GM15510 (cell line): Measurements from ENCODE around the gene HTR7.

Experiments
- POLR2A ChIP-seq: IDR thresholded peaks from 3 replicates; pipeline ENCODE4 v1.6.1; 2011; ENCODE audit warnings: borderline replicate concordance; ENCODE audit not compliant: insufficient read length; ENCODE audit errors: extremely low read depth

HTR7 gene

DNA sequence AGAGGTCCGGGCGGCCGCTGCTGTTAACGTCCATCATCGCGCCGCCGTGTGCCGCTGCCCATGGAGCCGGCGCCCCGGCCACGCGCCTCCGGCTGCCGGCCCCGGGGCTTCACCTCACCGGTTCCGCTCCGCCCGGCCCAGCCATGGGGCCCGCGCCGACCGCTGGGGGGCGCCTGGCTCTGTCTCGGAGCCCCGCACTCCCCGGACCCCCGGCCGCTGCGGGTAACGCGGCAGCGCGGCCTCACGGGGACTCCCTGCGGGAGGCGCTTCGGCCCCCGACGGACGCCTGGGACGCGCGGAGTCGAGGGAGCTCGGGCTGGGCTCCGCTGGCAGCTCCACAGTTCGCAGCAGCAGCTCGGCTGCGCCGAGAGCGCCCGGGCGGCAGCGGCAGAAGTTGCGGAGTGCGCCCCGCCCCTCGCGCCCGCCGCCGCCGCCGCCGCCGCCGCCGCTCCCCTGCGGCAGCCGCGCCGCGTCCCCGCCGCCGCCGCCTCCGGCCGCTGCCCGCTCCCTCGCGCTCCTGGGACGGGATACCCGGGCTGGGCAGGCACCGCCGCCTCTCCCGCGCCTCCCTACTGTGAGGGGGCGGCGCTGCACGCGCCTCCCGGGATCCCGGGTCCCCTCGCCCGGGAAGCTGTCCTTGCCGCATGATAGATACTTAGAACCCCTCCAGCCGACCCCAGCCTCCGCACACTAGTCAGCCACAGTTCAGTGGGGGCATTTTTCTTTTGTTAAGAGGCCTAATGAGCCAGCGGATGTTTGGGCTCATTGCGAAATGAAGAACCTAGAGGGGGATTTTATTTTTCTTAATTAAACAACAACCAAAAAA lies at the start of gene HTR7:
Gene HTR7, minus strand, starts transcription at position 405 of the 826 bp plus-strand sequence. Its CDS starts 368 bp downstream, at position 37.
- no peak for TF ChIP-seq POLR2A

DNA sequence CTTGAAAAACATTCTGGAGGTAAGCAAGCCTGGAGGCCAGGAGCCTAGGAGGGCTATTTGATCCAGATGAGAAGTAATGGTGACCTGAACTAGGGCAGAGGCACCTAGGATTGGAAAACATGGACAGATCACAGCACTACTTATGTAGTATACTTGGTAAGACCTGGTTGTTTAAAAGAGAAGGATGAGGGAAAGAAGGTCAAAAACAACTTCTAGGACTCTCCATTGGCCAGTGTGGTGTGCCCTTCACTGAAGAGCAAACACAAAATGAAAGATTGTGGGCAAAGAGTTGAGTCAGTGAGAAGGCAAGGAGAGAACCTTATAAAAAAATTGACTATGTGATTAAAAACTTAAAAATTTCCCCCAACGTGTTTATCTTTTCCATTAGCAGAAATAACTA lies 48.8 kb upstream of the HTR7 start:
- no peak for TF ChIP-seq POLR2A

DNA sequence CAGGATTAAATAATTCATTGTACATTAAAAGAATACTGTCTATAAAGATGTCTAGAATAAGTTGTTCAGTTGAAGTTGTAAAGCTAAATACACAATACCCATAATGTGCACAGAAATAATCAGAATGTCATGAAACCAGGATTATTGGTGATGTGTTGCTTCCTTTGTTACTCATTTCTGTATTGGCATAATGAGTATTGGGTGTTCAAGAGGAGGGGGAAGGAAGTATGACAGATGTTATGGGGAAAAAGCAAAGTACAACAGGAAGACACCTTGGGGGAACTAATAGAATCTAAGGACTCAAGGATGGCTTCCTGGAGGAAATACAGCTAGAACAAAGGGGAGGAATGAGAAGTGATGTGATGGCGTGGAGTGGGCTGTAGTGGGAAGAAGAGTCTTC lies 48.1 kb upstream of the HTR7 start:
- TF ChIP-seq POLR2A = no peak

DNA sequence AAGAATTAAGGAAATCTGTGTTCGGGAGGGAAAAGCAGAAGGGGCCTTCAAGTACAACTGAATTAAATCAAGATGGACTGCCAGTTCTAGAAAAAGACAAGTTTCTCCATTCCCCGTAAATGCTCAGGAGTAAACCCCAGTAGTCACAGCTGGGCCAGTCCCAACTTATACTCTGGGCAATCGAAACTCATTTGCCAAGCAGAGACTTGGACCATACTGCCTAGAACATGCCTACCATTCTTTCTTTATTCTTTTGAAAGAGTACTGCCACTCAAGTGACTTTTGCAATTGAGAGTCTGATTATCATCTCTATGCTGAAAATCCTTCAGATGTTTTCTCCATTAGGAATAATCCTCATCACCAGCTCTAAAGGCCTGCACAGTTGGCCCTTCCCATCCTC lies 35.4 kb upstream of the HTR7 start:
- no peak for TF ChIP-seq POLR2A

DNA sequence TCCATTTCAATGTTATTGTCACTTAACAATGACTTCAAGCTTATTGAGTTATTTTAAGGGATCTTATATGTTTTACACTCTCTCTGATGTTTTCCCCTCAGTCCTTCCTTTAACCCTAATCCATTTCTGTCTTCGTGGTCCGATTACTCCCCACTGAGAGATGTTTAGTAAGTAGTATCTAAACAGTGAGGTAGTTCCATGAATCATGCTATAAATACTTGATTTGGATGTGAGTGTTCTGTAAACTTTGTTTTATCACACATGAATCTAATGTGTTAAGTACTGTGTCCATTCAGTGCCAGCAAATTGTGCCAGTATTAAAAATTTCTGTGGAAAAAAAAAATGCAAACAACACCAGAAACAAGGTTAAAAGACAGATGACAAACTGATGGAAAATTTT lies 32.5 kb upstream of the HTR7 start:
- no peak for TF ChIP-seq POLR2A

DNA sequence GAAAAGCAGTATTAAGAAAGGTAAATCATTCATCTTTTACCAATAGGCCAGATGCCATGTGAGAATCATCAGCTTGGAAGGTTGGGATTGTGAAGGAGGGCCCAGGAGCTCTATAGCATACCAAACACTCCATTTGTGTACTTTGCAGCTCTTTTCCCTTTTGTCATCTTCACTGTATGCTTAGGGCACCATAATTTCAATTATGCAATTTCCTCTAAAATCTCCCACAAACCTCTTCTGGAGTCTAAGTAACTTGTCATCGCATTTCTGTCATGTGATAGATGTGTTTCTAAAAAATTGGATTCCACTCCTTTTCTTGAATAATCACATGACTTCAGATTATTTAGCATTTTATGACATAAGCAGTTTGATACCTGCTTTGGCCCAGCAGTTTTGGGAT lies 31.8 kb upstream of the HTR7 start:
- no peak for TF ChIP-seq POLR2A

DNA sequence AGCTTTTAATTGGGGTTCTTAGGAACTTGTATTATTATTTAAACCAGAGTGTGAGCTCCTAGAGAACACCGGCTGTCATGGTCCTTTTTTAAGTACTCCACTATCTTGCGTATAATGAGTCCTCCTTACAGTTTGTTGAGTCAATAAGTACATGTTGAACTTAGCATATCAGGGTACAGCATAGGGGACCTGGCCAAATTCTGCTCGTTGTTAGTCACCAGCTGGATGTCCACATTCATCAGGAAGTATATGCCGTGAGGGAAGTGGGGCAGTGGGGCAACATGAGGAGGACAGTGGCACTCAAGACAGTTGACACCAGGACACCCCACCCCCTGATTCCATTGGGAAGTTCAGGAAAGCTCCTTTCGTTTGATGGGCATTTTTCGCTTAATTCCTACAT lies 30.5 kb upstream of the HTR7 start:
- TF ChIP-seq POLR2A = no peak

DNA sequence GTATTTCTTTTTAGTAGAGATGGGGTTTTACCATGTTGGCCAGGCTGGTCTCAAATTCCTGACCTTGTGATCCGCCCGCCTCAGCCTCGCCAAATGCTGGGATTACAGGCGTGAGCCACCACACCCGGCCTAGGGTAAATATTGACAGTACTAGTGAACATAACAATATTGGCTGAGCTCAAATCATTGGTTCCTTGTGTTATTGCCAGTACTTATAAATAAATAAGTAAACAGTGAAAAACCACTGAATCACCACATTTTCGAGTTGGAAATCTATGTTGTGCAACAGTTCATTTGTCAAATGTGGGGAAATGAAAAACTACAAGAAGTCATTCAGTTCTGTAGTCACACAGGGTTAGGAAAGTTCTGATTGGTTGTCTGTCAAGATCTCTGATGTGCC lies 29.7 kb upstream of the HTR7 start:
- TF ChIP-seq POLR2A = no peak

DNA sequence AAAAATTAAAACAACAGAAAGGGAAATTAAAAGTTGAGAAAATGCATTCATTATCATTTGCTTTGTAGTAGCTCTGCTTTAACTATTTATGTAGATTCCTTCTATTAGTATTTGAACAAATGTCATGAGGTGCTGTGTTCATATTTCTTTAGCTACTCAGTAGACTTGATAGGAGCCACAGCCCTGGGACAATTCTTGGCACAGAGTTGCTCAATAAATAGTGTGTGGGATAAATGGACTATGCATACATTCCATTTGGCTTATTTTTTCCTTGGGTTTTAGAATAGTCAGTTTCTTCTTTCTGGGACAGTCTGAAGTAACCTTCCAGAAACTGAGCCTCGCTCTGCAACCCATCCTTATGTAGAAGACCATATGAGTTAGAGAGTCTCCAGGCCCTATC lies 27.3 kb upstream of the HTR7 start:
- no peak for TF ChIP-seq POLR2A

DNA sequence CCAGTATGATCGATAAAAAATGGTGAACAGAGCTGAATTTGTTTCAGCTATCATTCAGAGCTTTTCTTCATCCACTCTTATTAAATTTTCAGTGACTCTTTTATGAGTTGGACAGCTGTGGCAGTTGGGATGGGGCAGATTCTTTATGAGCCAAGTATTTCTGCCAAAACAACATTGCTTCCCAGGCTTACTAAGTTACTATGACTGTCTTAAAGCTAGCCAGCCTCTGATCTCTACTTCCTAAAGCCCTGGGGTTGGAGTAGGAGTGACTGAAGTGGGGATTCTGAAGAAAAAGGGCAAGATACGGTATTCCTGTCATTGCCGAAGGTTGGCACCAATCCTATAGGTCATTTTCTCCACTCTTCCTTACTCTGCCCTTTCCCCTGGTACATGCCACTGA lies 26.6 kb upstream of the HTR7 start:
- TF ChIP-seq POLR2A = no peak

DNA sequence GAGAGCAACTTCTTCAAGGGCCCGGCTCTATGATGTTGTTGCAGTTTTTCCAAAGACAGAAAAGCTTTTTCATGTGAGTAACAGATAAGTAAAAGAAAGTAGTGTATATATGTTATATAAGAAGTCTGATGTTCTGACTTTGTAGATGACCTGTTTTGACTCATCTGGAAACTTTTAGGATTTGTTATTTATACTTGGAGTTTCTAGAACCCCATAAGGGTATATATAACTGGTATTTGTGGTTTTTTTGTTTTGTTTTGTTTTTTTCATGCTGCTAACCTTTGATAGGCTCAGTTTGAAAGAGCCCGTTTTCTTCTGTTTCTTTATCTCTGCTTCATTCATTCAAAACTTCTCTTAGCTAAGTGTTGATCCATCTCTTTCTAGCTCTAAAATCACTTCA lies 21.2 kb upstream of the HTR7 start:
- TF ChIP-seq POLR2A = no peak

DNA sequence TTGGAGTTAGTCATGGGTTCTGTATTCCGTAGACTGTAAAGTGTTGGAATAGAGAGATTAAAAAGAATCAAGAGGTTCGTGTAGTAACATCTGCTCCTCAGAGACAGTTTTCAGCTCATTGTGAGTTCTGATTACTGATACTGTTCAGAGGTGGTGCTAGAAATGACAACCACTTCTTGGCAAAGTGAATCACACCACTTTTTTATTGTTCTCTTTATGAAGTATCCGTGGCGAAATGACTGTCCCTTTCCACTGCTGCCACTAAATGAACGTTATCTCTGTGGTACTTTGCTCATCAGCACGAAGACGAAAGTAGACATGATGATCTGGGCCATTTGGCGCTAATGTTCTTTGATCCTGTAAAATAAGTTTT lies 14.8 kb upstream of the HTR7 start:
- no peak for TF ChIP-seq POLR2A

DNA sequence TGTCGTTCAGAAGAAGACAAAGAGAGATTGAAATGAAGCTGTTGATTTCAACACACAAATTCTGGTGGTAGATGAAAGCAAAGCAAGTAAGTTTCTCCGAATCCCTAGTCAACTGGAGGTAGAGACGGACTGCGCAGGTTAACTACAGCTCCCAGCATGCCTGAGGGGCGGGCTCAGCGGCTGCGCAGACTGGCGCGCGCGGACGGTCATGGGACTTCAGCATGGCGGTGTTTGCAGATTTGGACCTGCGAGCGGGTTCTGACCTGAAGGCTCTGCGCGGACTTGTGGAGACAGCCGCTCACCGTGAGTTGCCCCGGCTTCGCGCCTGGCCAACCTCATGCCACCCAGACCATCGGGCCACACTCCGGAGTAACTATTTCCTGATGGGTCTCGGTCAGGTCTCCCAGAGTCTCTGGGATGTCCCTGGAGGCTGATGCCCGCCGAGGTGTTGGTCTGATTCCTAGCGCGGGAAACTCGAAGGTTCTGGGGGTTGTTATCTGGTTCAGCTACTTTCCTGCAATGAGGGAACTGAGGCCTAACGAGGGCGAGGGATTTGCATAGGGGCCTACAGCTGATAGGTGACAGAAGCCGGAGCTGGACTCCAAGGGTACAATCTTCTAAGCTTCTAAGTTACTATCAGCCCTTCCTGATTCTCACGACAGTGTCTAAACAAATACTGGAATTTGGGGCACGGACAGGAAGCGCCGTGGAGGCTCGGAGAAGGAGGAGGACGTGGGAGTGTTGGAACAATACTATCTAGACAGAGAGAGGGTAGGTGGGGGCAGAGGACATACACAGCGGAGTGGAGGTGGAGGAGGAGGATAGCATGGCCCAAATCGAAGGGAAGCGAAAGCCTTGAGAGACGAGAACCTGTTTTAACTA lies 14.2 kb upstream of the HTR7 start, which contains the start of gene RPP30:
Gene RPP30, plus strand, starts transcription at position 209 of the 882 bp plus-strand sequence. Its CDS starts 13 bp downstream, at position 222.
- TF ChIP-seq POLR2A = peak; percentile 71

DNA sequence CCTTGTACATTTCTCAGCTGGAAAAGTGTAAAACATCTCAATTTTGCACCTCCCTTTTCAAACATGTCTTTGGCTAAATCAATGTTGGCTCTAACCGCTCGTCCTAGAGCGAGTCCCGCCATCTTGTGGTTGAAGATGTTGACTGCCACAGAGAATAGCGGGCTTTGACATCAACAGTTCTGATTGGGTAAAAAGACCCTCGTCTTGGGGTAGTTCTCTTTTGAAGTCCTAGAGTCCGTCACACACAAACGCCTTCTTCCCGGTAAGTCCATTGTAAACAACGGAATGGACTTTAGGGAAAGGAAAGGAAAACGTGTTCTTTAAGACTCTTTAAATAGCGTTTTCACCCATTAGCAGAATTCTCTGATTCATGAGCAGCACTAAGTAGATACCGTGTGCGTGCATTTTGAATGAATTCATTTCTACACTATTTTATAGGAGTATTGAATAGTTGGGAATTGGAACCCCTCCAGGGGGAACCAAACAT lies 13.5 kb upstream of the HTR7 start:
- TF ChIP-seq POLR2A = no peak

DNA sequence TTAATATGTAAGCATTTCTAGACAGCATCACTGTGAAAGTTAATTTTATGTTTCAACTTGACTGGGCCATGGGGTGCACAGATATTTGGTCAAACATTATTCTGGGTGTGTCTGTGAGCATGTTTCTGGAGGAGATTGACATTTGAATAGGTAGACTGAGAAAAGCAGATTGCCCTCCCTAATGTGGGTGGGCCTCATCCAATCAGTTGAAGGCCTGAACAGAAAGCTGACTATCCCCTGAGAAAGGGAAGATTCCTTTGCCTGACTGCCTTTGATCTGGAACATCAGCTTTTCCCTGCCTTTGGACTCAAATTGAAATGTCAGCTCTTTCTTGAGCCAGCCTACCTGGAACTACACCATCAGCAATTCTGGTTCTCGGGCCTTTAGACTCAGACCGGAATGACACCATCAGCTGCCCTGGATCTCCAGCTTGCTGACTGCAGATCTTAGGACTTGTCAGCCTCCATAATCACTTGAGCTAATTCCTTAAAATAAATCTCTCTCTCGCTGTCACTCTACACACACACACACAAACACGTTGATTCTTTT lies 8.3 kb upstream of the HTR7 start:
- no peak for TF ChIP-seq POLR2A
